Uterus (tissue), 2 donors: ENCODE measurements around the gene APP.

Experiments used
- CTCF ChIP-seq, 4 experiments: fragments of 200-600 bp in 2 of 4; fragments of 450-650 bp in 2 of 4; sonication (generic) in 2 of 4; IDR thresholded peaks; one replicate each; pipeline ENCODE4 v1.5.1; 2016 to 2019; ENCODE audit warnings: antibody characterized with exemption in 4 of 4, mild to moderate bottlenecking in 2 of 4, moderate library complexity in 1 of 4
- POLR2A ChIP-seq, 2 donors: fragments of 450-650 bp; IDR thresholded peaks; one replicate each; pipeline ENCODE4 v1.6.1; 2016; ENCODE audit warnings: antibody characterized with exemption in 2 of 2, mild to moderate bottlenecking in 1 of 2, moderate library complexity in 1 of 2

- TF ChIP-seq POLR2A (IDR thresholded peaks at IDR 0.05) = no peak
- no peak for TF ChIP-seq CTCF (IDR thresholded peaks at IDR 0.05)
Measured at GRCh38 chr21:26107429-26107828, 63.1 kb downstream of the APP start.
